K562 (cell line): Measurements from ENCODE around the gene NR5A2.

Experiments used
- FOSL1 ChIP-seq: fragments of 200-800 bp; sonication (Bioruptor generic); conservative IDR thresholded peaks from 2 replicates; pipeline ENCODE4 v1.6.1; 2016; ENCODE audit warnings: missing genetic modification characterization, missing compliant biosample characterization
- NR3C1 ChIP-seq: sonication (generic); formaldehyde crosslinking; IDR thresholded peaks from 2 replicates; pipeline ENCODE4 v1.8.1; 2022; ENCODE audit warnings: missing genetic modification reagents
- POLR2A ChIP-seq: fragments of 450-650 bp; conservative IDR thresholded peaks from 2 replicates; pipeline ENCODE4 v1.6.1; 2016
- SAFB2 ChIP-seq: fragments of 200-400 bp; formaldehyde crosslinking; IDR thresholded peaks from 2 replicates; pipeline ENCODE4 v1.6.1; 2018; ENCODE audit warnings: borderline replicate concordance, low read length, low read depth, moderate library complexity; ENCODE audit not compliant: severe bottlenecking
- ZKSCAN8 ChIP-seq: fragments of 200-800 bp; sonication (Bioruptor generic); IDR thresholded peaks from 2 replicates; pipeline ENCODE4 v1.6.1; 2016; ENCODE audit warnings: missing genetic modification characterization, missing compliant biosample characterization
- ZNF224 ChIP-seq: sonication (generic); formaldehyde crosslinking; IDR thresholded peaks from 2 replicates; pipeline ENCODE4 v1.8.0; 2022; ENCODE audit warnings: mild to moderate bottlenecking, missing genetic modification reagents
- ZNF76 ChIP-seq: fragments of 250-450 bp; sonication (Bioruptor Pico); IDR thresholded peaks from 2 replicates; pipeline ENCODE4 v1.4.0; 2020; ENCODE audit warnings: mild to moderate bottlenecking, moderate library complexity, borderline replicate concordance
- TF ChIP-seq, protein P1 (sequence below): fragments of 250-450 bp; sonication (Bioruptor Pico); IDR thresholded peaks from 2 replicates; pipeline ENCODE4 v1.4.0; 2020; ENCODE audit warnings: mild to moderate bottlenecking
- TF ChIP-seq, protein P2 (sequence below), 3 experiments: IDR thresholded peaks in 2 of 3; conservative IDR thresholded peaks in 1 of 3; 2 replicates each; pipeline ENCODE4 v1.5.1; 2011 to 2012; ENCODE audit warnings: low read length in 3 of 3, mild to moderate bottlenecking in 3 of 3, control low read depth in 2 of 3, improper control_type of control experiment in 1 of 3, inconsistent platforms in 1 of 3, low read depth in 1 of 3, mixed read lengths in 1 of 3, moderate library complexity in 1 of 3; ENCODE audit not compliant: insufficient read depth in 2 of 3
- TF ChIP-seq, protein P3 (sequence below): sonication (generic); formaldehyde crosslinking; IDR thresholded peaks from 2 replicates; pipeline ENCODE4 v1.8.1; 2022; ENCODE audit warnings: missing genetic modification reagents
- TF ChIP-seq, protein P4 (sequence below): fragments of 250-450 bp; sonication (Bioruptor Pico); IDR thresholded peaks from 2 replicates; pipeline ENCODE4 v1.5.0; 2021
- TF ChIP-seq, protein P5 (sequence below), 2 experiments: IDR thresholded peaks; 2 replicates each; pipeline ENCODE4 v1.6.1; 2011; ENCODE audit warnings: borderline replicate concordance in 1 of 2, control low read depth in 1 of 2, low read depth in 1 of 2, low read length in 1 of 2, mild to moderate bottlenecking in 1 of 2, mixed read lengths in 1 of 2, moderate library complexity in 1 of 2; ENCODE audit not compliant: insufficient read depth in 1 of 2, insufficient read length in 1 of 2, poor library complexity in 1 of 2, severe bottlenecking in 1 of 2; ENCODE audit errors: extremely low read depth in 1 of 2

DNA sequence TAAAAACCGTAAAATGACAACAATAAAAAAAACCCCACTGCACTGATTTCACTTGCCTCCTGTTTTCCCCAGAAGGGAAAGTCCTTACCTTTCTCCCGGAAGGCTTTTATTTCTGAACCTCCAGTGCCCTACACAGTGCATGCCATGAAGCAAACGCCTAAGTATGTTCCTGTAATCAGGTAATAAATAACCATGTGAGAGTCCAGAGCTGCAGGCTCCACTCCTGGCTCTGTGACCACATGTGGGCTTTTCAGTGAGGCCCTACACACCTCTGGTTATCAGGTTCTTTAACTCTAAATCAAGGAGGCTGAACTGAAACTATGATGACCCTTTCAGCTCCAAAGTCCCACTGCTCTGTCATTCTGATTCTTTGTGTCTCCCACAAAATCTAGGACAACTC lies 20.8 kb upstream of the NR5A2 start:
- TF ChIP-seq ZNF76 (CRISPR knock-in tag) (no peak), POLR2A (no peak), FOSL1 (tag) (no peak), SAFB2 (no peak), ZNF224 (CRISPR knock-in tag) (no peak), NR3C1 (no peak), ZKSCAN8 (no peak)
- TF ChIP-seq, protein P1, sequence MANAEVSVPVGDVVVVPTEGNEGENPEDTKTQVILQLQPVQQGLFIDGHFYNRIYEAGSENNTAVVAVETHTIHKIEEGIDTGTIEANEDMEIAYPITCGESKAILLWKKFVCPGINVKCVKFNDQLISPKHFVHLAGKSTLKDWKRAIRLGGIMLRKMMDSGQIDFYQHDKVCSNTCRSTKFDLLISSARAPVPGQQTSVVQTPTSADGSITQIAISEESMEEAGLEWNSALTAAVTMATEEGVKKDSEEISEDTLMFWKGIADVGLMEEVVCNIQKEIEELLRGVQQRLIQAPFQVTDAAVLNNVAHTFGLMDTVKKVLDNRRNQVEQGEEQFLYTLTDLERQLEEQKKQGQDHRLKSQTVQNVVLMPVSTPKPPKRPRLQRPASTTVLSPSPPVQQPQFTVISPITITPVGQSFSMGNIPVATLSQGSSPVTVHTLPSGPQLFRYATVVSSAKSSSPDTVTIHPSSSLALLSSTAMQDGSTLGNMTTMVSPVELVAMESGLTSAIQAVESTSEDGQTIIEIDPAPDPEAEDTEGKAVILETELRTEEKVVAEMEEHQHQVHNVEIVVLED (CRISPR knock-in tag), result no peak
- TF ChIP-seq, protein P2, sequence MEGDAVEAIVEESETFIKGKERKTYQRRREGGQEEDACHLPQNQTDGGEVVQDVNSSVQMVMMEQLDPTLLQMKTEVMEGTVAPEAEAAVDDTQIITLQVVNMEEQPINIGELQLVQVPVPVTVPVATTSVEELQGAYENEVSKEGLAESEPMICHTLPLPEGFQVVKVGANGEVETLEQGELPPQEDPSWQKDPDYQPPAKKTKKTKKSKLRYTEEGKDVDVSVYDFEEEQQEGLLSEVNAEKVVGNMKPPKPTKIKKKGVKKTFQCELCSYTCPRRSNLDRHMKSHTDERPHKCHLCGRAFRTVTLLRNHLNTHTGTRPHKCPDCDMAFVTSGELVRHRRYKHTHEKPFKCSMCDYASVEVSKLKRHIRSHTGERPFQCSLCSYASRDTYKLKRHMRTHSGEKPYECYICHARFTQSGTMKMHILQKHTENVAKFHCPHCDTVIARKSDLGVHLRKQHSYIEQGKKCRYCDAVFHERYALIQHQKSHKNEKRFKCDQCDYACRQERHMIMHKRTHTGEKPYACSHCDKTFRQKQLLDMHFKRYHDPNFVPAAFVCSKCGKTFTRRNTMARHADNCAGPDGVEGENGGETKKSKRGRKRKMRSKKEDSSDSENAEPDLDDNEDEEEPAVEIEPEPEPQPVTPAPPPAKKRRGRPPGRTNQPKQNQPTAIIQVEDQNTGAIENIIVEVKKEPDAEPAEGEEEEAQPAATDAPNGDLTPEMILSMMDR (IDR thresholded peaks at IDR 0.05 in 2 of 3, conservative IDR thresholded peaks at IDR 0.05 in 1 of 3; ENCODE audit: insufficient read depth in 2 of 3, low read depth in 1 of 3, low read length in 3 of 3), result no peak
- TF ChIP-seq, protein P3, sequence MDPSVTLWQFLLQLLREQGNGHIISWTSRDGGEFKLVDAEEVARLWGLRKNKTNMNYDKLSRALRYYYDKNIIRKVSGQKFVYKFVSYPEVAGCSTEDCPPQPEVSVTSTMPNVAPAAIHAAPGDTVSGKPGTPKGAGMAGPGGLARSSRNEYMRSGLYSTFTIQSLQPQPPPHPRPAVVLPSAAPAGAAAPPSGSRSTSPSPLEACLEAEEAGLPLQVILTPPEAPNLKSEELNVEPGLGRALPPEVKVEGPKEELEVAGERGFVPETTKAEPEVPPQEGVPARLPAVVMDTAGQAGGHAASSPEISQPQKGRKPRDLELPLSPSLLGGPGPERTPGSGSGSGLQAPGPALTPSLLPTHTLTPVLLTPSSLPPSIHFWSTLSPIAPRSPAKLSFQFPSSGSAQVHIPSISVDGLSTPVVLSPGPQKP (CRISPR knock-in tag), result no peak
- TF ChIP-seq, protein P4, sequence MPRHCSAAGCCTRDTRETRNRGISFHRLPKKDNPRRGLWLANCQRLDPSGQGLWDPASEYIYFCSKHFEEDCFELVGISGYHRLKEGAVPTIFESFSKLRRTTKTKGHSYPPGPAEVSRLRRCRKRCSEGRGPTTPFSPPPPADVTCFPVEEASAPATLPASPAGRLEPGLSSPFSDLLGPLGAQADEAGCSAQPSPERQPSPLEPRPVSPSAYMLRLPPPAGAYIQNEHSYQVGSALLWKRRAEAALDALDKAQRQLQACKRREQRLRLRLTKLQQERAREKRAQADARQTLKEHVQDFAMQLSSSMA (CRISPR knock-in tag), result no peak
- TF ChIP-seq, protein P5, sequence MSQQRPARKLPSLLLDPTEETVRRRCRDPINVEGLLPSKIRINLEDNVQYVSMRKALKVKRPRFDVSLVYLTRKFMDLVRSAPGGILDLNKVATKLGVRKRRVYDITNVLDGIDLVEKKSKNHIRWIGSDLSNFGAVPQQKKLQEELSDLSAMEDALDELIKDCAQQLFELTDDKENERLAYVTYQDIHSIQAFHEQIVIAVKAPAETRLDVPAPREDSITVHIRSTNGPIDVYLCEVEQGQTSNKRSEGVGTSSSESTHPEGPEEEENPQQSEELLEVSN (IDR thresholded peaks at IDR 0.05; ENCODE audit: borderline replicate concordance in 1 of 2, extremely low read depth in 1 of 2, insufficient read depth in 1 of 2, insufficient read length in 1 of 2, low read depth in 1 of 2, low read length in 1 of 2, poor library complexity in 1 of 2, severe bottlenecking in 1 of 2), result no peak
